HG02885 (cell line): ENCODE results near the gene EAPP.
"Not testable (repeated sequence)": the region's sequence is repeated elsewhere in the genome, so short reads cannot be mapped to it uniquely, and the experiment has no call there.

Source experiments
- ATAC-seq: cut with Tn5 transposase; IDR thresholded peaks from one replicate; pipeline ENCODE4 v1.9.1; 2021; ENCODE audit warnings: mild to moderate bottlenecking; ENCODE audit not compliant: unreplicated experiment, poor library complexity

EAPP gene

GRCh38 chr14:34489324-34489723, 50.2 kb downstream of the EAPP start:
- ATAC-seq = no peak

GRCh38 chr14:34488528-34488927, 51.0 kb downstream of the EAPP start:
- ATAC-seq = no peak

GRCh38 chr14:34484726-34485125, 54.8 kb downstream of the EAPP start:
- no peak for ATAC-seq

- ATAC-seq = no peak
These were observed 57.0 kb downstream of the EAPP start for GRCh38 chr14:34482463-34482862.

GRCh38 chr14:34479694-34480093, 59.8 kb downstream of the EAPP start:
- ATAC-seq = no peak

- no peak for ATAC-seq
These were observed 61.2 kb downstream of the EAPP start for GRCh38 chr14:34478261-34478660.

- ATAC-seq = not testable (repeated sequence)
These were observed 63.5 kb downstream of the EAPP start for GRCh38 chr14:34476036-34476435.

- no peak for ATAC-seq
These were observed 64.3 kb downstream of the EAPP start for GRCh38 chr14:34475163-34475562.

- ATAC-seq = no peak
These were observed 65.3 kb downstream of the EAPP start for GRCh38 chr14:34474187-34474679.

- ATAC-seq = no peak
These were observed 66.7 kb downstream of the EAPP start for GRCh38 chr14:34472706-34473279.

GRCh38 chr14:34470319-34470718, 69.2 kb downstream of the EAPP start:
- ATAC-seq = no peak

- no peak for ATAC-seq
These were observed 72.8 kb downstream of the EAPP start for GRCh38 chr14:34466691-34467090.
